Brain microvascular endothelial cell (primary cell): ENCODE measurements around the gene POMT1.
"Not testable (repeated sequence)": the region's sequence is repeated elsewhere in the genome, so short reads cannot be mapped to it uniquely, and the experiment has no call there.

Experiments
- DNase-seq: peaks from one replicate; pipeline ENCODE4 v3.0.0-alpha.2; 2020
- H3K27ac ChIP-seq: fragments of 250-450 bp; sonication (Bioruptor Pico); 2 replicates; pipeline ENCODE4 v1.5.1; 2020; ENCODE audit warnings: mild to moderate bottlenecking, moderate library complexity
- H3K27me3 ChIP-seq: fragments of 250-450 bp; sonication (Bioruptor Pico); replicated peaks from 2 replicates; pipeline ENCODE4 v1.5.1; 2020; ENCODE audit warnings: mild to moderate bottlenecking
- H3K36me3 ChIP-seq: fragments of 250-450 bp; sonication (Bioruptor Pico); replicated peaks from 2 replicates; pipeline ENCODE4 v1.5.1; 2020; ENCODE audit warnings: mild to moderate bottlenecking
- H3K4me3 ChIP-seq: 2 replicates; pipeline ENCODE4 v1.5.1; 2011; ENCODE audit warnings: low read depth, mild to moderate bottlenecking, control low read depth, low read length, moderate library complexity
- CTCF ChIP-seq: IDR thresholded peaks from 2 replicates; pipeline ENCODE4 v1.5.1; 2011; ENCODE audit warnings: low read depth, mild to moderate bottlenecking, moderate library complexity, low read length, control low read depth, inconsistent platforms; ENCODE audit errors: missing control alignments
- in situ Hi-C: cut with HindIII; loops from 2 replicates; pipeline ENCODE4 v1.10.0; 2017; ENCODE audit warnings: low sequenced_read_pairs, low pct_ligation_motif_present

The POMT1 gene

GRCh38 chr9:131539223-131539923, 36.7 kb downstream of the POMT1 start:
- Histone ChIP-seq H3K27me3 (no peaks in the 10 kb centered on the region), H3K36me3 (no peaks in the 10 kb centered on the region), H3K4me3 (no peak overlapping the region), H3K27ac (no peak overlapping the region)
- DNase-seq = no peak
- no peak for TF ChIP-seq CTCF
- in situ Hi-C loops = no loop called here

GRCh38 chr9:131543141-131543540, 40.4 kb downstream of the POMT1 start:
- peaks cover 27% of the 10 kb centered on the region for H3K27me3 ChIP-seq

GRCh38 chr9:131545003-131545785, 42.5 kb downstream of the POMT1 start, which contains the start of gene PRRT1B:
Gene PRRT1B, plus strand, starts transcription at chr9:131545523. Its CDS starts 93 bp downstream, at chr9:131545616.
- no peaks in the 10 kb centered on the region for H3K36me3 ChIP-seq
- in situ Hi-C loops = no loop called here
- DNase-seq = no peak
- TF ChIP-seq CTCF = no peak
- peaks cover 27% of the 10 kb centered on the region for H3K27me3 ChIP-seq
- H3K27ac ChIP-seq = no peak within 1 kb of the TSS
- H3K4me3 ChIP-seq = no peak within 1 kb of the TSS

More at GRCh38 chr9:131543141-131543540, 40.4 kb downstream of the POMT1 start:
- in situ Hi-C loops = no loop called here
- H3K27ac ChIP-seq = no peak overlapping the region
- H3K36me3 ChIP-seq = no peaks in the 10 kb centered on the region
- TF ChIP-seq CTCF = no peak
- H3K4me3 ChIP-seq = no peak overlapping the region
- no peak for DNase-seq

- no peak for TF ChIP-seq CTCF
- Histone ChIP-seq H3K27me3 (peaks cover 27% of the 10 kb centered on the region), H3K4me3 (no peak overlapping the region), H3K27ac (no peak overlapping the region), H3K36me3 (no peaks in the 10 kb centered on the region)
- DNase-seq = no peak
- in situ Hi-C loops = no loop called here
These were observed 43.1 kb downstream of the POMT1 start for GRCh38 chr9:131545786-131546335.

GRCh38 chr9:131546336-131547084, 43.8 kb downstream of the POMT1 start:
- Histone ChIP-seq H3K36me3 (no peaks in the 10 kb centered on the region), H3K27ac (no peak overlapping the region), H3K27me3 (peaks cover 27% of the 10 kb centered on the region), H3K4me3 (peak overlapping the region; percentile 15)
- in situ Hi-C loops = no loop called here
- TF ChIP-seq CTCF = peak; percentile 38
- no peak for DNase-seq

GRCh38 chr9:131549186-131549585, 46.5 kb downstream of the POMT1 start:
- H3K27ac ChIP-seq, DNase-seq, H3K4me3 ChIP-seq, in situ Hi-C loops, H3K36me3 ChIP-seq: not testable (repeated sequence)
- H3K27me3 ChIP-seq = peaks cover 28% of the 10 kb centered on the region

GRCh38 chr9:131550465-131550864, 47.7 kb downstream of the POMT1 start:
- H3K36me3 ChIP-seq, DNase-seq, H3K4me3 ChIP-seq, H3K27ac ChIP-seq, in situ Hi-C loops: not testable (repeated sequence)
- peaks cover 29% of the 10 kb centered on the region for H3K27me3 ChIP-seq
